Adrenal gland (tissue), 5 donors: Measurements from ENCODE around the gene NR2F6.

ENCODE experiments used
- POLR2A ChIP-seq, 2 donors: fragments of 450-650 bp; IDR thresholded peaks; one replicate each; pipeline ENCODE4 v1.6.1; 2017; ENCODE audit warnings: antibody characterized with exemption in 2 of 2, mild to moderate bottlenecking in 2 of 2, moderate library complexity in 1 of 2
- TF ChIP-seq, protein P1 (sequence below), 6 experiments: fragments of 450-650 bp in 4 of 6; fragments of 200-600 bp in 2 of 6; sonication (generic) in 1 of 6; IDR thresholded peaks; 1 replicate in 5 of 6; 2 replicates in 1 of 6; pipeline versions ENCODE4 v1.5.1 to v1.8.0; 2016 to 2021; ENCODE audit warnings: antibody characterized with exemption in 6 of 6, mild to moderate bottlenecking in 2 of 6, moderate library complexity in 1 of 6
- donor health status: DM: no; HTN: no; CAD: no.

DNA sequence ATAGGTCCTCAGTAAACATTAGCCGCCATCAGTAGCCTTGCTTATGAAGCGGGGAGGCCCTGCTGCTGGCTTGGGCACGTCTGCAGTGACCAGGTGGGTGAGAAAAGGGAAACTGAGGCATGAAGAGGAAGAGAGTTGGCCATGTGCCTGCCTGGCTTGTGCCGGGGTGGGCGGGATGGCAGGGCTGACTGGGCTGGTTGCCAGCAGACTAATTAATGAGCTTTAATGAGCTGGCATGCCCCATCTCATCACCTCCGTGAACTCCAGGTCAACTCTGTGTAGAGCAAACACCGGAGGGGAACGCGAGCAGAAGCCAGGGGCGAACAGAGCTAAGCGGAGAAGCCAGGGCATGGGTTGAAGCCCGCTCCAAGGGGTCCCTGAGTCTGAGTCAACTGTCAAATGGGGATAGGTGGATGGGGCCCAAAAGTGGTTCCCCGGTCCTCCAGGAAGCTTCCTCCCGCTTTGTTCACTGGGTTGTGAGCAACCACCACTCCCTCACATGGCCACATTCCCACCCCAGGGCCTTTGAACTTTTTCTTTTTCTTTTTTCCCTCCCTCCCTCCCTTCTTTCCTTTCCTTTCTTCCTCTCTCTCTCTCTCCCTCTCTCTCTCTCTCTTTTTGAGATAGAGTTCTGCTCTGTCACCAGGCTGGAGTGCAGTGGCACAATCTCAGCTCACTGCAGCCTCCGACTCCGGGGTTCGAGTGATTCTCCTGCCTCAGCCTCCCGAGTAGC is 8.7 kb downstream of the NR2F6 start:
- no peak for TF ChIP-seq POLR2A (IDR thresholded peaks at IDR 0.05)
- TF ChIP-seq, protein P1, sequence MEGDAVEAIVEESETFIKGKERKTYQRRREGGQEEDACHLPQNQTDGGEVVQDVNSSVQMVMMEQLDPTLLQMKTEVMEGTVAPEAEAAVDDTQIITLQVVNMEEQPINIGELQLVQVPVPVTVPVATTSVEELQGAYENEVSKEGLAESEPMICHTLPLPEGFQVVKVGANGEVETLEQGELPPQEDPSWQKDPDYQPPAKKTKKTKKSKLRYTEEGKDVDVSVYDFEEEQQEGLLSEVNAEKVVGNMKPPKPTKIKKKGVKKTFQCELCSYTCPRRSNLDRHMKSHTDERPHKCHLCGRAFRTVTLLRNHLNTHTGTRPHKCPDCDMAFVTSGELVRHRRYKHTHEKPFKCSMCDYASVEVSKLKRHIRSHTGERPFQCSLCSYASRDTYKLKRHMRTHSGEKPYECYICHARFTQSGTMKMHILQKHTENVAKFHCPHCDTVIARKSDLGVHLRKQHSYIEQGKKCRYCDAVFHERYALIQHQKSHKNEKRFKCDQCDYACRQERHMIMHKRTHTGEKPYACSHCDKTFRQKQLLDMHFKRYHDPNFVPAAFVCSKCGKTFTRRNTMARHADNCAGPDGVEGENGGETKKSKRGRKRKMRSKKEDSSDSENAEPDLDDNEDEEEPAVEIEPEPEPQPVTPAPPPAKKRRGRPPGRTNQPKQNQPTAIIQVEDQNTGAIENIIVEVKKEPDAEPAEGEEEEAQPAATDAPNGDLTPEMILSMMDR (IDR thresholded peaks at IDR 0.05) = no peak
